ENCODE results near the gene FAHD1. TPM values are rescaled to one million over a fixed set of nuclear protein-coding genes. Genes with fewer than 3 reads are reported as not detected.

Gene FAHD1
- total RNA-seq, 5 donors from 2014 or later (not counting 1 experiment from before 2014, with no cell fraction given) = 6.2 to 15.3 (median 11.2) TPM

GRCh38 chr16:1785846-1786170, 41.2 kb upstream of the FAHD1 start:
- Mint-ChIP-seq H3K36me3 (peaks cover 5% of the 10 kb centered on the region), H3K4me1 (peaks cover 14 to 41% (median 32%) of the 10 kb centered on the region in 3 donors), H3K27me3 (no peaks in the 10 kb centered on the region), H3K4me3 (peak overlapping the region in 1 of 3 donors; percentile 49), H3K27ac (no peak overlapping the region), H3K9me3 (no peaks in the 10 kb centered on the region)
- Histone ChIP-seq H3K4me1 (ENCODE audit: control insufficient read depth in 1 of 2, extremely low read depth in 1 of 2, insufficient read depth in 2 of 2, low read length in 2 of 2) (peaks cover 2 to 52% of the 10 kb centered on the region in 2 experiments), H3K27me3 (replicated peaks in 1 of 2; ENCODE audit: control insufficient read depth in 2 of 2, extremely low read depth in 1 of 2, insufficient read depth in 2 of 2, low read length in 1 of 2) (no peaks in the 10 kb centered on the region), H3K27ac (ENCODE audit: low read length) (no peak overlapping the region), H3K36me3 (ENCODE audit: control insufficient read depth in 2 of 2, extremely low read depth in 1 of 2, insufficient read depth in 1 of 2, low read length in 1 of 2) (peaks cover 20 to 57% of the 10 kb centered on the region in 2 donors), H3K9me3 (no peaks in the 10 kb centered on the region), H3K4me3 (ENCODE audit: control insufficient read depth in 1 of 2, extremely low read depth in 1 of 2, low read length in 1 of 2) (no peak overlapping the region)
- POLR2A ChIA-PET = no interaction called here
- DNase-seq = no peak
- ATAC-seq (replicated peaks in 1 of 4) = no peak
- WGBS (ENCODE audit: insufficient coverage) = 95% methylated on average over 10 of the region's 14 CpGs
- CTCF ChIA-PET = no interaction called here

DNA sequence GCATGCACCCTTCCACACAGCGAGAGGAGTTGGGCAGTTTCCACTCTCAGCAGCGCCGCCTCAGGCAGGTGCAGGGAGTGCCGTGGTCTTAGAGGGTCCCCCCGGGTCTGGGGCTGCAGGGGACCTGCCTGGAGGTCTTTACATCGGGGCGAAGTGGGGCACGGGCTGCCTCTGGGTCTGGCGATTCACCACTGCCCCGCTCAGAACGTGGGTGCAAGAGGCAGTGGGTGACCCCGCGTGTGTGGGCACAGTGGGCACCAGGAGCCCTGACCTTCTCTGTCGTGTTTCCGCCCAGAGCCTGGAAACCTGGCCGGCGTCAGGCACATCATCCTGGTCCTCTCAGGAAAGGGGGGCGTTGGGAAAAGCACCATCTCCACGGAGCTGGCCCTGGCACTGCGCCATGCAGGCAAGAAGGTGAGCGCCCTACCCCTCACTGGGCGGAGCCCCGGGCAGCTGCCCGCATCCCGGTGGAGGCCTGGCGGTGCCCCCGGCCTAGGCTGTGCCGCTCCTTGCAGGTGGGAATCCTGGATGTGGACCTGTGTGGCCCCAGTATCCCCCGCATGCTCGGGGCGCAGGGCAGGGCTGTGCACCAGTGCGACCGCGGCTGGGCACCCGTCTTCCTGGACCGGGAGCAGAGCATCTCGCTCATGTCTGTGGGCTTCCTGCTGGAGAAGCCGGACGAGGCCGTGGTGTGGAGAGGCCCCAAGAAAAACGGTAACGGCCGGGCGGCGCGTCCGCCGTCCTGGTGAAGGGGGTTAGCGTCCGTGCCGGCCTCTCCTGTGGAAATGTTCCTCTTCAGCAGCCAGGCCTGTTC, 40.6 kb upstream of the FAHD1 start:
- H3K36me3 Mint-ChIP-seq = peaks cover 5% of the 10 kb centered on the region
- no peaks in the 10 kb centered on the region for H3K27me3 ChIP-seq (replicated peaks in 1 of 2; ENCODE audit: control insufficient read depth in 2 of 2, extremely low read depth in 1 of 2, insufficient read depth in 2 of 2, low read length in 1 of 2)
- no peak for DNase-seq
- no peak for ATAC-seq (replicated peaks in 1 of 4)
- no peaks in the 10 kb centered on the region for H3K27me3 Mint-ChIP-seq
- H3K4me3 Mint-ChIP-seq = no peak overlapping the region
- POLR2A ChIA-PET = no interaction called here
- H3K4me1 Mint-ChIP-seq = peaks cover 9 to 34% (median 26%) of the 10 kb centered on the region in 3 donors
- no peak overlapping the region for H3K4me3 ChIP-seq (ENCODE audit: control insufficient read depth in 1 of 2, extremely low read depth in 1 of 2, low read length in 1 of 2)
- WGBS (ENCODE audit: insufficient coverage) = 96% methylated on average over 51 of the region's 51 CpGs
- H3K9me3 Mint-ChIP-seq = no peaks in the 10 kb centered on the region
- peaks cover 20 to 54% of the 10 kb centered on the region in 2 donors for H3K36me3 ChIP-seq (ENCODE audit: control insufficient read depth in 2 of 2, extremely low read depth in 1 of 2, insufficient read depth in 1 of 2, low read length in 1 of 2)
- no peak overlapping the region for H3K27ac ChIP-seq (ENCODE audit: low read length)
- H3K9me3 ChIP-seq = no peaks in the 10 kb centered on the region
- peaks cover under 1 to 50% of the 10 kb centered on the region in 2 experiments for H3K4me1 ChIP-seq (ENCODE audit: control insufficient read depth in 1 of 2, extremely low read depth in 1 of 2, insufficient read depth in 2 of 2, low read length in 2 of 2)
- CTCF ChIA-PET = no interaction called here
- H3K27ac Mint-ChIP-seq = no peak overlapping the region

DNA sequence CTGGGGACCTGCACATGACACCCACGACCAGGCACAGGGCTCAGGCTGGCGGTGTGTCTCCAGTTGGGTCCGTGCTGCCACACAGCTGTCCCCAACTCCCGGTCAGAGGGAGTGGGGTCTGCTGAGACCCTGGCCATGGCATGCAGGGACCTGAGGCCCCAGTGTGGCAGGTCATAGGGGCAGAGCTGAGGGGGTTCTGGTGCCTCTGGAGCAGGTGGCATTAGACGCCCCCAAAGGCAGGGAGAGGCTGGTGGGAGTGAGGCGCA, 40.0 kb upstream of the FAHD1 start:
- POLR2A ChIA-PET = no interaction called here
- H3K36me3 Mint-ChIP-seq = peaks cover 5% of the 10 kb centered on the region

DNA sequence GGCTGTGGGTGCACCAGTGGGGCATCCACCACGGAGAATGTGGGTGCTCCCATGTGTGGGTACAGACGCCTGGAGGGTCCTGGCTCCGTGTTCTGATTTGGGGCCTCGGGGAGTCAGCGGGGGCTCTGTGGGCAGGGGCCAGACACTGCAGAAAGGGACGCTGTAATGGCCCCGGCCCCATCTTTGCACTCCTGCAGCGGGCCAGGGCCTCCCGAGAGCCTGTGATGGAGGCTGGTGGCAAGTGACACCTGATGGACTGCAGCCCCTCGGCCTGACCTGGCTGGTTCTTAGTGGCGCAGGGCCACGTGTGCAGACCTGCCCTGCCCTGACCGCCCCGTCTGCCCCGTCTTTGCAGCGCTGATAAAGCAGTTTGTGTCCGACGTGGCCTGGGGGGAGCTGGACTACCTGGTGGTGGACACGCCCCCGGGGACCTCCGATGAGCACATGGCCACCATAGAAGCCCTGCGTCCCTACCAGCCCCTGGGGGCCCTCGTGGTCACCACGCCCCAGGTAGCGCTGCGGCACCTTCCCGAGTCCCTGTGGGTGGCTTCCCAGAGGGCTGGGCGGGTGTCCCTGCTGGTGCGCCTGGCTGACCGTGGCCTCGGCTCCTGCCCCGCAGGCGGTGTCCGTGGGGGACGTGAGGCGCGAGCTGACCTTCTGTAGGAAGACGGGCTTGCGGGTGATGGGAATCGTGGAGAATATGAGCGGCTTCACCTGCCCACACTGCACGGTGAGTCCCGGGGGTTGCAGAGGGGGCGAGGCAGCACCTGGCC, 39.5 kb upstream of the FAHD1 start:
- Mint-ChIP-seq H3K27me3 (no peaks in the 10 kb centered on the region), H3K36me3 (peaks cover 5% of the 10 kb centered on the region), H3K4me3 (no peak overlapping the region), H3K9me3 (no peaks in the 10 kb centered on the region), H3K4me1 (peaks cover 4 to 28% (median 22%) of the 10 kb centered on the region in 3 donors), H3K27ac (no peak overlapping the region)
- Histone ChIP-seq H3K27ac (ENCODE audit: low read length) (no peak overlapping the region), H3K4me1 (ENCODE audit: control insufficient read depth in 1 of 2, extremely low read depth in 1 of 2, insufficient read depth in 2 of 2, low read length in 2 of 2) (peaks cover 0 to 45% of the 10 kb centered on the region in 2 experiments), H3K27me3 (replicated peaks in 1 of 2; ENCODE audit: control insufficient read depth in 2 of 2, extremely low read depth in 1 of 2, insufficient read depth in 2 of 2, low read length in 1 of 2) (no peaks in the 10 kb centered on the region), H3K36me3 (ENCODE audit: control insufficient read depth in 2 of 2, extremely low read depth in 1 of 2, insufficient read depth in 1 of 2, low read length in 1 of 2) (peaks cover 22 to 54% of the 10 kb centered on the region in 2 donors), H3K9me3 (no peaks in the 10 kb centered on the region), H3K4me3 (ENCODE audit: control insufficient read depth in 1 of 2, extremely low read depth in 1 of 2, low read length in 1 of 2) (no peak overlapping the region)
- ChIA-PET POLR2A (no interaction called here), CTCF (no interaction called here)
- WGBS (ENCODE audit: insufficient coverage) = 96% methylated on average over 44 of the region's 44 CpGs
- DNase-seq = no peak
- ATAC-seq (replicated peaks in 1 of 4) = no peak

More for the DNA sequence above, 40.0 kb upstream of the FAHD1 start:
- H3K27me3 Mint-ChIP-seq = no peaks in the 10 kb centered on the region
- H3K9me3 ChIP-seq = no peaks in the 10 kb centered on the region
- H3K27ac ChIP-seq (ENCODE audit: low read length) = no peak overlapping the region
- H3K9me3 Mint-ChIP-seq = no peaks in the 10 kb centered on the region
- no peak overlapping the region for H3K4me3 ChIP-seq (ENCODE audit: control insufficient read depth in 1 of 2, extremely low read depth in 1 of 2, low read length in 1 of 2)
- no peak for ATAC-seq (replicated peaks in 1 of 4)
- peaks cover 20 to 54% of the 10 kb centered on the region in 2 donors for H3K36me3 ChIP-seq (ENCODE audit: control insufficient read depth in 2 of 2, extremely low read depth in 1 of 2, insufficient read depth in 1 of 2, low read length in 1 of 2)
- no peak for DNase-seq
- WGBS (ENCODE audit: insufficient coverage) = 90% methylated on average over 6 of the region's 6 CpGs
- H3K4me1 ChIP-seq (ENCODE audit: control insufficient read depth in 1 of 2, extremely low read depth in 1 of 2, insufficient read depth in 2 of 2, low read length in 2 of 2) = peaks cover 0 to 45% of the 10 kb centered on the region in 2 experiments
- CTCF ChIA-PET = no interaction called here
- no peak overlapping the region for H3K4me3 Mint-ChIP-seq
- H3K27ac Mint-ChIP-seq = no peak overlapping the region
- no peaks in the 10 kb centered on the region for H3K27me3 ChIP-seq (replicated peaks in 1 of 2; ENCODE audit: control insufficient read depth in 2 of 2, extremely low read depth in 1 of 2, insufficient read depth in 2 of 2, low read length in 1 of 2)
- peaks cover 4 to 29% (median 22%) of the 10 kb centered on the region in 3 donors for H3K4me1 Mint-ChIP-seq

DNA sequence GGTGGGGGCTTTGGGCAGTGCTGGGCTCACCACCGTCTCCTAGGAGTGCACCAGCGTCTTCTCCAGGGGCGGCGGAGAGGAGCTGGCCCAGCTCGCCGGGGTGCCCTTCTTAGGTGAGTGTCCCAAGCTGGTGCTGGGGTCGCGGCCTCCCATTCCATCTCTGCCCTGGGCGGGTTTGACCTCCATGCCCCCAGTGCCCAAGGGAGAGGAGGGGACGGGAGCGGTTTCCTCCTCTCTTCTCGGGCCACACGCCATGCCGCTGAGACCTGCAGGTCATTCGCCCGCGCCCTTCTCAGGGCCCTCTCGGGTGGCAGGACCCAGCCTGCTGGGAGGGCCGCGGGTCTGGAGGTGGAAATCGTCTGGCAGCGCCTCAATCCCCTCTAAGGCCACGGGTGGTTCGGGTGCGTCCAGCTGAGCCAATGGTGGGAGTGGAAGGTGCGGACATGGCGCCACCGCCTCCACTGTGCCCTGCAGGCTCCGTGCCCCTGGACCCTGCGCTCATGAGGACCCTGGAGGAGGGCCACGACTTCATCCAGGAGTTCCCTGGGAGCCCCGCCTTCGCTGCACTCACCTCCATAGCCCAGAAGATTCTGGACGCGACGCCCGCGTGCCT, 38.8 kb upstream of the FAHD1 start:
- DNase-seq = no peak
- peaks cover 4 to 23% (median 21%) of the 10 kb centered on the region in 3 donors for H3K4me1 Mint-ChIP-seq
- H3K4me3 ChIP-seq (ENCODE audit: control insufficient read depth in 1 of 2, extremely low read depth in 1 of 2, low read length in 1 of 2) = no peak overlapping the region
- POLR2A ChIA-PET = no interaction called here
- H3K4me3 Mint-ChIP-seq = no peak overlapping the region
- peaks cover 5% of the 10 kb centered on the region for H3K36me3 Mint-ChIP-seq
- no peaks in the 10 kb centered on the region for H3K9me3 Mint-ChIP-seq
- H3K36me3 ChIP-seq (ENCODE audit: control insufficient read depth in 2 of 2, extremely low read depth in 1 of 2, insufficient read depth in 1 of 2, low read length in 1 of 2) = peaks cover 23 to 54% of the 10 kb centered on the region in 2 donors
- no peaks in the 10 kb centered on the region for H3K27me3 Mint-ChIP-seq
- 94% methylated on average over 19 of the region's 38 CpGs for WGBS (ENCODE audit: insufficient coverage)
- no peak overlapping the region for H3K27ac ChIP-seq (ENCODE audit: low read length)
- no peaks in the 10 kb centered on the region for H3K27me3 ChIP-seq (replicated peaks in 1 of 2; ENCODE audit: control insufficient read depth in 2 of 2, extremely low read depth in 1 of 2, insufficient read depth in 2 of 2, low read length in 1 of 2)
- H3K4me1 ChIP-seq (ENCODE audit: control insufficient read depth in 1 of 2, extremely low read depth in 1 of 2, insufficient read depth in 2 of 2, low read length in 2 of 2) = peaks cover 0 to 43% of the 10 kb centered on the region in 2 experiments
- no peaks in the 10 kb centered on the region for H3K9me3 ChIP-seq
- H3K27ac Mint-ChIP-seq = no peak overlapping the region
- no peak for ATAC-seq (replicated peaks in 1 of 4)
- CTCF ChIA-PET = no interaction called here

GRCh38 chr16:1788708-1789100, 38.3 kb upstream of the FAHD1 start:
- Mint-ChIP-seq H3K27ac (no peak overlapping the region), H3K4me1 (peaks cover 4 to 18% (median 16%) of the 10 kb centered on the region in 3 donors), H3K9me3 (no peaks in the 10 kb centered on the region), H3K36me3 (peaks cover 5% of the 10 kb centered on the region), H3K4me3 (no peak overlapping the region), H3K27me3 (no peaks in the 10 kb centered on the region)
- 92% methylated on average over 19 of the region's 19 CpGs for WGBS (ENCODE audit: insufficient coverage)
- ATAC-seq (replicated peaks in 1 of 4) (no peak), DNase-seq (no peak)
- H3K27me3 ChIP-seq (replicated peaks in 1 of 2; ENCODE audit: control insufficient read depth in 2 of 2, extremely low read depth in 1 of 2, insufficient read depth in 2 of 2, low read length in 1 of 2) = no peaks in the 10 kb centered on the region
- no peaks in the 10 kb centered on the region for H3K9me3 ChIP-seq
- CTCF ChIA-PET = no interaction called here
- peaks cover 23 to 54% of the 10 kb centered on the region in 2 donors for H3K36me3 ChIP-seq (ENCODE audit: control insufficient read depth in 2 of 2, extremely low read depth in 1 of 2, insufficient read depth in 1 of 2, low read length in 1 of 2)
- H3K4me1 ChIP-seq (ENCODE audit: control insufficient read depth in 1 of 2, extremely low read depth in 1 of 2, insufficient read depth in 2 of 2, low read length in 2 of 2) = peaks cover 0 to 38% of the 10 kb centered on the region in 2 experiments
- H3K27ac ChIP-seq (ENCODE audit: low read length) = no peak overlapping the region
- no peak overlapping the region for H3K4me3 ChIP-seq (ENCODE audit: control insufficient read depth in 1 of 2, extremely low read depth in 1 of 2, low read length in 1 of 2)
- POLR2A ChIA-PET = no interaction called here

All from T-cell (primary cell).